Measurements from ENCODE around the gene SCO1.
A peak's percentile ranks its signal among the peaks of the same experiment; 100 is the strongest.
"Not testable (repeated sequence)": the region's sequence is repeated elsewhere in the genome, so short reads cannot be mapped to it uniquely, and the experiment has no call there.

Gene SCO1

DNA sequence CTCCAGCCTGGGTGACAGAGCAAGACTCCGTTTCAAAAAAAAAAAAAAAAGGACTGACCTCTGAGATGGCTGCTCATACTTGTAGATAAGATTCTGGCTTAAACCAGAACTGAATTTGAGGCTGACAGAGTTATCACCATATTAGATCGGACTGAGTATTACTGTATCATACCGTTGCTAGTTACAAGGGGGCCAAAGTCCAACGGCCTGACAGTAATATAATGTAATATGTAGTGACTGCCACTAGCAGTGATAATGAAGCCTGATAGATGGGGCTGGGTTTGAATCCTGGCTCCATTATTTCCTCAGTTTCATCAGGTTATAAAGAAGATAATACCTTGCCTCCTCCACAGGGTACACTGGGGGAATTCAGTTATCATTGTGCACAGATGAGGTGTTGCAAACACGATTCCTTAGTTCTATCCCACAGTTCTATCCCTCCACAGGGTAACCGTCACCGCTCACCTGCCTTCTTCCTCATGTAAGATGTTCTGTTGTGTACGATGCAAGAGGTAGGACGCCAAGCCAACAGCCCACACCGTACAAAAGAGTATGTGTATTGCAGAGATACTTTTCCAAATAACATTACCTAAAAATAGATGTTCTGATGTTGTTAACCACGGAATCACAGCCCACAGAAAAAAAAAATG, 27.3 kb upstream of the SCO1 start:
- DNase-seq = no peak

DNA sequence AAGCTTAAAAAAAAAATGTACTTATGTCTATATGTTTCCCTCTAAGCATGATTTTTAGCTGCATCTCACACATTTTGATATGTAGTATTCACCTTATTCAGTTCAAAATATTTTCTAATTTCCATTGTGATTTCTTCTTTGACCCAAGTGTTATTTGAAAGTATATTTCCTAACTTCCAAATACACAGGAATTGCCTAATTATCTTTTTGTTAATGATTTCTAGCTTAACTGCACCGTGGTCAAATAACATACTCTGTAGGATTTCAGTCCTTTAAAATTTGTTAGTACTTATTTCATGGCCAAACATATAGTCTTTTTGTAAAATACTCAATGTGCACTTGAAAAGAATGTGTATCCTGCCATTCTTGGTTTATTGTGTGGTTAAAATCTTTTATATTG, 21.2 kb upstream of the SCO1 start:
- DNase-seq = no peak

DNA sequence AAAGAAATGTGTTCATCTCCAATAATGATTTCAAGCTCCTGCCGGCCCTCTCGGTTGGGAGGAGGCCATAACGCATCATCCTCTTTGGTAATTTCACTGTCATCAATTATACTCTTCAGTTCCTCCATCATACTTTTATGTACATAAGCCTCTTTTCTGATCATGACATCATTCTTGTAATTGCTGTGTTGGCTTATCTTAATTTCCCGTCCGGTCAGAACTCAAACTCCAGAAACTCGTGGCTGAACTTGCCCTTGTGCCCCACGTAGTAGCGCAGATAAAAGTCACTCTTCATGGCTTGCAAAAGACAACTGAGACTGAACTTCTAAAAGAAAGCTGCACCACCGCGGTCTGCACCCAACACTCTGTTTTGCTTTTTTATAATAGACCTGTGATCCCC, 18.9 kb upstream of the SCO1 start:
- DNase-seq = no peak

DNA sequence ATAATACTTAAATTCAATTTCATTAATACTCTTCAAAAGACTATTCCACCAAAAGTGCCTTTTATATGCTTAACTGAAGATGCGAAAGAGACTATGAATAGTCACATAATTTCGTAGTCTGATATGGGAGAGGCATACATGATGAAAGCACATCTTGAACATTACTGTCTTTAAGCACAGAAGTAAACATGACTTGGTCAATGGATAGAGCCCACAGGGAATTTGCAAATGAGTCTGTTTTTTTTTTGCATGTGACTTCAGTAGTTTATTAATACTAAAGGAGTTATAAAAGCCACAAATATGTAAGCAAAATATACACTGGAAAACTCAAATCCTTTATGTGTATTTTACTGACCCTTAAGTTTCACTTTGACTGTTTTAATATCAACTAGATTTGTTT, 16.0 kb upstream of the SCO1 start:
- DNase-seq = no peak

DNA sequence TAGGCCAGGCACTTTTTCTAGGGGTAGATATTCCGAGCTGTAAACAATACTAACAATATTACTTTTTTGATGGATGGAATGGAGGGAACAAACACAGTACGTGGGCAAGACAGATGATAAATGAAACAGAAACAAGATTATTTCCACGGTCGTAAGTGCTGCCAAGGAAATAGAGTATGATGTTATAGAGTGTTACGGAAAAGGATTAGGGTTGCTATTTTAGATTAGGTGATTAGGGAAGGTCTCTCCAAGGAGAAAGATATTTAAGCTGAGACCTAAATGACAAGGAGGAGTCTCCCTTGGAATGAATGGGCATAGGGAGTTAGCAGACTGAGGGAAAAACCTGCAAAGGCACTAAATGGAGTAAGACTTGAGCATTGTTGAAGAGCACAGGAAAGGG, 8.4 kb upstream of the SCO1 start:
- DNase-seq = no peak

DNA sequence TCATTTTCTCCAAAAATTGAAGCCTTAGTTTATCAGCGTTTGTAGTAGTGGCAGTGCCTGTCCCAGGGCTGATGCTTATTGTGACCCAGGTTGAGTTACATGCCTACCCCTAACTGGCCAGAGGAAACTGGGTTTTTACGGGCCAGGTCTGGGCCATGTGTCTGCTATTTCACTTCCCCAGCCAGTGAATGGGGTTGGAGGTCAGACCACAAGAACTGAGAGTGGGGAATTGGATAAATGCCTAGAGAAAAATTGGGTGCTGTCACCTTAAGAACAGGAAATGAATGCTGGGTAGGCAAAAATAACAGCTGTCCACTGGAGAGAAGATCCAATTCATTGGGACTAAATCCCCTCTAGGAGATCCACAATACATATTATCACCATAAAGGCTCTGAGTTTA, 5.2 kb upstream of the SCO1 start:
- no peak for DNase-seq

DNA sequence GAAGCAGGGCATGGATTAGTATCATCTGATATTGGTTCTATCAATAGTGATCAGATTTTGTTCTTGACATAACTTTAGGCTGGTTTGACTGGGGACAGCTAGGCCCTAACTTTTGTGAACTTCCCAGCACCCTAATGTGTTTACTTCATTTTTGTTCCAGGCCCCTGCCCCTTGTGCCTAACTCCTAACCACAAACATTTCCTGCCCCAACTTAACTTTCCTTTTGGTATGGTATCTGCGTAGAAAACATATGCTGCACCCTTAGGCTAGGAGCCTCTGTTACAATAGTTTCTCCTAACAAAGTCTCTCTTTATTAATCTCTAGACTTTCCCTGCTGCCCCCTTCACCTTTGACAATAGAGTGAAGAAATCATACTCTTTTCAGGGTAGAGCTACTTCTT, 2.5 kb upstream of the SCO1 start:
- DNase-seq = no peak

DNA sequence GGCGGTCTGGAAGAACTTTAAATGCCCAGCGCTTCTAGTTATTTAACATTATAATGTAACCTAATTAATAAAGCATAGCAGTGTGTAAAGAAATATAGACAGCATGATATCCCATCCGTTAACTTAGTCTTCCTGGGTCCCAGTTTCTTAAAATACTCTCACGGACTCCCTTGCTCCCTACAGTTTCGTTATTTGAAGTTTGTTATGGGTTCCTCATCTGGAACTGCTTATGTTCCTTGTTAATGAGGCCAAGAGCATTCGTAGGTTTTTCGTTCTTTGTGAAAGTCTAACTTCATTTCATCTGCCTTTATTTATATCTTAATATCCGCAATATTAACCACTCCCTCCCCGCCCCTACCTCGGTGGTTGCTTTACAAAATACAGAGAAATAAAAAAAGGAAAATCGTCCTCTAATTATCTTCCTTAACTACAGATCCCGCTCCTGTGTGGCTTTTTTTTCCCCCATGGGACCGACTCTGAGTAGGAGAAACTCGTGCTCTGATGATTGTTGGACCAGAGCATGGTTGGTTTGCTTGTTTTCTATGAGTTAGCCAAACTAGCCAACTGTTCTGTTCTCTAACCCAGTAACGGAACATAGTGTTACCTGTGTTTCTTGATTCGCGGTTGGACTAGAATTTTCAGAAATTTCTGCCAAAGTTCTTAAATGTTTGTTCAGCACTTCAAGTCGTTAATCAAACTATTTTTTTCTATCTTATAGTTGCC, 924 bp upstream of the SCO1 start:
- DNase-seq = no peak

DNA sequence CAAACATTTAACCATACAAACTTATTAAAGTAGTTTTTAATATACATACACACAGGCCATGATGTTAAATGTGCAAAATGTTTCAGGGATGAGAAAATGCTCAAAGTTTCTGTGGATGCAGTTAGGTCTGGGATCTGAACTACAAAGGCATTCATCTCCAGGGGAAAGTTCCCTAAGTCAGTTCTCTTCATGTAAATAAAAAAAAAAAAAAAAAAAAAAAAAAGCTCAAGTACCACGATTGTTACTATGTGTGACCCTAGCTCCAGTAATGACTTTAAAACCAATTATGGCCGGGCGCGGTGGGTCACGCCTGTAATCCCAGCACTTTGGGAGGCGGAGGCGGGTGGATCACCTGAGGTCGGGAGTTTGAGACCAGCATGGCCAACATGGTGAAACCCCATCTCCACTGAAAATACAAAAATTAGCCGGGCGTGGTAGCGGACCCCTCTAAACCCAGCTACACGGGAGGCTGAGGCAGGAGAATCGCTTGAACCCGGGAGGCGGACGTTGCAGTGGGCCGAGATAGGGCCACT, 1.4 kb downstream of the SCO1 start:
- DNase-seq = not testable (repeated sequence)

DNA sequence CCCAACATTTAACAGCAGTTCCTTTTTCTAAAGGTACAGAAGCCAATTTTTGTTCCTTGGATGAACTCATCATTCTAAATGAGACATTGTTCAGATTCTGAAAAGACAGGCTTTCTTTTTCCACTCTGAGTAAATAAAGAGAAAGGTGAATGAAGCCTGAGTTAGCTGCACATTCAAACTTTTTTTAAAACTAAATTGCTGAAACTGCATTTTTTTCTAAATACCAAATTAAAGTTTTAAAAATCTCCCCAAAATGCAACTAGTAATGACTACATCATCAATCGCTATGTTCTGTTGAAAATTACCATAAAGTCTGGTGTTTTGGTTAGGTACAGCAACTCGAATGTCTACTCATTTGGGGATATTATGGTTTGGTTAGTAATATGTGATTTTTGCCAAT, 9.8 kb downstream of the SCO1 start:
- no peak for DNase-seq

DNA sequence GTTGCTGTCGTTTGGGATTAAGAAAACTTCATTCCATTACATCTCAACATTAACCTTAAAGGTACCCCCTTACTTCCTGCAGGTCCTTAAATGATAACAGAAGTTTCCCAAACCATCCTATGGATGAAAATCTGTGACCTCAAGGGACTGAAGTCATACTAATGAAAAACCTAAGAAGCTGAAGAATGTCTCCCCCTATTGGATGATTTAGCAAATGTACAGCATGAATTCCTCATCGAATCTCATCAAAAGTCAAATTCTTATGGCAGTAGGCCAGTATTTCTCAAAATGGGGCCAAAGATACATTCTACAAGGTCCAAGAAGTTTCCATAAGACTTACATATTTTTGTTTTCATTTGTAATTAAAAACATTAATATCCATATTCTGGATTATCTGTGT, 13.5 kb downstream of the SCO1 start:
- no peak for DNase-seq

DNA sequence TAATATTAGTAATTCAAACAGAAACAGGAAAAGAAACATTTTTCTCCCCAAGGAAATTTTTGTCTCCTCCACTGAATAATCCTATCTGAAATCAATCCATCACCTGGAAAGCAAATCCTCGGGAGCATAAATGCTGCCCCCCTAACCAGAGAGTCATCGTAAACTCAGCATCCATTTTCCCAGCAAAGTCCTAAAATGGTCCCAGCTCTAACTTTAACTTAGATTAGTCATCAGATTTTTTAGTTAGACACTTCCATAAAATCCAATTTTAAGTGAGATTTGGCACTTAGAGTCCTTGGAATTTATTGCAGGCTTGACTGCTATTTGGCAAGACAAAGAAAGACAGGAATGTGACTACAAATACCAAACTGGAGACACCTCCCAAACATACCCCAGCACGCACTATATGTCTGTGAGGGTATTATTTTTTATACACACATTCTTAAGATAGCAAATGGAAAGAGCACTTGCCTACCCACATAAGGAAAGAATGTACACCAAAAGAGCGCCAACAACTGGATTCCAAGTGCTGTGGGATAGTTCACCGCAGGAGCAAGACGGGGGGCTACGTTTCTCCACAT, 15.4 kb downstream of the SCO1 start:
- DNase-seq = no peak

DNA sequence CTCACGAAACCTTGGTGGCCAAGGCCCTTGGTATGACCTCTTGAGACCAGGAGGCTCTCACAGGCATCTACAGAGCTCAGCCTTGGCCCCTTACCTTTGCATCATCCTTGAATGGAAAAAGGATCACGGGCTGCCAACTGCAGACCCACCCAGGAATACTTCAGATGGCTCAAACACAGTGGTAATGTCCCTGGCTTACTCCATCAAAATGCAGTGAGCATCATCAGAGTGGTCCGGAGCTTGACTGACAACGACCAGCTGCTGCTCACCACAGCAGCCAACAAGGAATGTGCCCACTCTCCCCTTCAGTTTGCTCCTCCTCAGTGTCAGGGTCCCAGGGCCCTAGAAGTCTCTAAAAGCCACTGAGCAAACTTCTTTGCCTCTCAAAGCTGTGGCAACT, 22.6 kb downstream of the SCO1 start:
- DNase-seq = no peak

DNA sequence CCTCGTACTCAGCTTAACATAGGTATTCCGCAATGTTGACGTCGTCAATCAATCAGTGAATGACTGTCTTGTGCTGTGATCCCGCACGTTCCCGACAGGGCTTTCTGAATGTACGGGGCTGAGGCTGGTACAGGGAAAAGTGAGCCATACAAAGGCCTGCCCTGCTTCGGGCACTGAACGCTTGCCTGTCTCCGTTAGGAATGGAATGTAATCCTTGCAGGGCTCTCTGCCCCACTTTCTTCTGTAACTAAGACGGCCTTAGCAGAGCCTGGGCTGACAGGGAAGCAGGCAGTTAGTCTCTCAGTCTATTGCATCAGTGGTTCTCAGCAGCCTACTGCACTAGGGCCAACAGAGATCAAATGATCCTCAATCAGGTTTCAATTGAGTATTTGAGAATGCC, 24.0 kb downstream of the SCO1 start:
- DNase-seq = no peak

DNA sequence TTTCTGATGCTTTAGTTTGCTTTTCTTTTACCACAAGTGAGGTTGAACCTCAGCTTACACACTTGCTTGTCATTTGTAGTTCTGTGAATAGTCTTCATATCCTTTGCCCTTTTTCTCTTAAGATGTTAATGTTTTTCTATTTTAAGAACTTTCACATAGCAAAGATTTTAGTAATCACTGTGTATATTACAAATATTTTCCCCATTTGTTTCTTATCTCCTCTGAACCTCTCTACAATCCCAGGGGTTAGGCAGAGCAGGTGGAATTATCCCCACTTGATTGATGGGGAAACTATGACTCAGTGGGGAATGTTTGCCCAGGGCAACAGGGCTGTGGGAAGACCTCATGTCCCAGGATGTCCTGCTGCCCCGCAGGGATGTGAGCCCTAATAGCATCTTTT, 28.6 kb downstream of the SCO1 start:
- DNase-seq = no peak

DNA sequence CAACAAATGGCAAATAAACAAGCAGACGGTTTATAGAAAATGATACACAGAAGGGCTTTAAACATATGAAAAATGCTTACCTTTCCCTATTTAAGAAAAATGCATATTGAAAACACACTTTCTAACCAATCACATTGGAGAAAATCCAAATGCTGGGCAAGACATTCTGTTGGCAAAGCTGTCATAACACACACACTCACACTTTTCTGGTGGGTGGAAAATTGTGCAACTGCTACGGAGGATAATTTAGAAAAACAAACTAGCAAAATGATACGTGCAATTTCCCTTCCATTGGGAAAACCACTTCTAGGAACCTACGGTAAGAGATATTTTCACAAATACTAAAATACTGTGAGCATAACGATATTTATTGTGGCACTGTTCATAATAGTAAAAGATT, 30.4 kb downstream of the SCO1 start:
- DNase-seq = no peak

DNA sequence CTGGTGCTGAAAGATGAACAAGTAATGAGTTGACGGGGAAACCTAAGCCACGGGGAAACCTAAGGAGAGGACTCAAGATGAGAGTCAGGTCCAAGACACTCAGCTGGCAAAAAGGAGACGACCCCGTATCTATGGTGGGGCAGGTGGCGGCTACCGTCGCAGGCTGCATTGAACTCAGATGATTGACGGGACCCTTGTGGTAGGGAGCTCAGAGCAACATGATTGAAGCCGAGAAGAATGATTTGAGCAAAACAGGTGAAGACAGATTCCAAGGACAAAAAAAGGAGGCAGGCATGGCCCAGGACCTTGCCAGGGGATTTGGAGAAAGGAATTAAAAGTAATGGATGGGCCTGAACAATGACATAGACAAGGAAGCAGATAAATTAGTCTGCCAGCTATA, 32.8 kb downstream of the SCO1 start:
- DNase-seq = no peak

DNA sequence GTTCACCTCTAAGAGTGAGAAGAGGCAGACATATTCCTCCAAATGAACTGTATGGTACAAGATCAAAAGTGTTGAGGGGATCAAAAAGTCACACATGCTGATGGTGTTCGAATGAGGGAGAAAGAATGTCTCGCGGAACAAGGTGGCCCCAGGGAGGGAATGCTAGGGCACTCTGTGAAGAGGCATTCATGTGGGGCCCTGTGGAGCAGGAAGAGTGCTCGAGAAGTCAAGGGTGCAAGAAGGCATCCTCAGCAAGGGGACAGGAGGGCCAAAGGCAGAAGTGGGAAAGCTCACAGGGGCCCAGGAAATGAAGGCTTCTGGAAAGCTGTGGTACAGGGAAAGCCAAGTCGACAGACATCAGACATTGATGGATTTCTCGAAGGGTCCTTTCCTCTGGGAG, 34.1 kb downstream of the SCO1 start:
- DNase-seq = no peak

DNA sequence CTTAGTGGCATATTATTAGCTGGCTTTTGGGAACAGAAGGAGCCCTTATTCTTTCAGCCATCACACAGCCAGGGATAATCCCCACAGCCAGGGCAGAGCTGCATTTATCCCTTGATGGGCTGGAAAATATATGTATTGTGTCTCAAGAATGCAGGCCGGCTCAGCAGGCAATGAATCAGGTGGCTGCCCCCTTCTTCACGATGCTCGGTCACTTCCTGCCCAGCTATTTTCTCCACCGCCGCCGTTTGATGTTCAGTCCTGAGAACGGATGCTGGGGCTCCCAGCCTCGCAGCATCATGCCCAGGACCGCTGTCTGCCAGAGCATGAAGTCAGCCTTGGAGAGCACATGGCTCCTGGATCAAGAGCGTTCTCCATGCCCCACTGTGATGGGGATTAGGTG, 35.9 kb downstream of the SCO1 start:
- no peak for DNase-seq

DNA sequence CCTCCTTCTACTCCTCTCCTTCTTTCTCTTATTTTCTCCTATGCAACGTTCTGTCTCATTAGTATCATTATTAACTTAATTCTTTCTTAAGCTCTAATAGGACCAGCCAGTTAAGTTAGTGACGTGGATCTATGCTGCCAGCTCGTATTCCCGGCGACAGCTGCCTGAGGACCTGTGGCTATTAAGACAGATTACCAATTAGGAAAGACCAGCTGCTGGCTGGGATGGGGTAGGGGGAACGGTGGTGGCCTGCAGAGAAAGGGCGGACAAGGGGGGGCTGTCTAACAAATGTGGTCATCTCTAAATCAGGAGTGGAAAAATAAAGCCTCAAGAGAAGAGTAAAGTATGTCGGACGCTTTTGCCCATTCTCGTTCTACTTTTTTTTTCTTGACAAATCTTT, 39.5 kb downstream of the SCO1 start:
- DNase-seq = no peak

DNA sequence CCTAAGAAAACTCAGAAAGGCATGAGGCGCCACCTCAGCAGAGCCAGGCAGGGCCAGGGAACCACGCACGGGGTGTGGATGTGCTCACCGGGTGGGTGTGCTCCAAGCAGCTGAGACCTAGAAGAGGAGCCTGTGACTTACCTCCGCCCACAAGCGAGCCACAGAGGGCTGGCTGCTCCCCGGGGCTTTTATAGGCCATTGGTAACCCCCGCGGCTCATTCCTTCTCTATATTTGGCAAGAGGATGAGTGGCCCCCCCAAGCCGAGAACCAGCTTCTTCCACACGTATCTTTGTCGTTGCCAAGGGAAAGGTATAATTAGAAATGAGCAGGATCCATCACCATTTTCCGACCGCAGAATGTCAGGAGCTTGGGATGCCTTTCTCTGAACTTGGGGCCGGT, 40.2 kb downstream of the SCO1 start, which contains the start of gene MYH3:
Gene MYH3 (minus strand): TSS at position 162 of the 400 bp plus-strand sequence. CDS start 2,245 bp downstream, outside the sequence.
- DNase-seq = no peak

DNA sequence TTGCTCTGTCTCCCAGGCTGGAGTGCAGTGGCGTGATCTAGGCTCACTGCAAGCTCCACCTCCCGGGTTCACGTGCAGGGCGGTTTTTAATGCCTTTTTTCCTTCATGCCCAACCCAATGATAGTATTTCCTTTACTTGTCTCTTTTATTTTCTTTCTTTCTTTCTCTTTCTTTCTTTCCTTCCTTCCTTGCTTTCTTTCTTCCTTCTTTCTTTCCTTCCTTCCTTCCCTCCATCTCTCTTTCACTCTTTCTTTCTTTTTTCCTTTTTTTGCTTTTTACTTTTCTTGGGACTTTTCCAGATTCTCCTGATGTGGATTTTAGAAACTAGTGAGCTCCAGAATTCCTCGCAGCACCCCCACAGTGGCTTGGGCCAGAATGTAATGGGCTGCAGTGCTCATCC, 43.3 kb downstream of the SCO1 start:
- no peak for DNase-seq

DNA sequence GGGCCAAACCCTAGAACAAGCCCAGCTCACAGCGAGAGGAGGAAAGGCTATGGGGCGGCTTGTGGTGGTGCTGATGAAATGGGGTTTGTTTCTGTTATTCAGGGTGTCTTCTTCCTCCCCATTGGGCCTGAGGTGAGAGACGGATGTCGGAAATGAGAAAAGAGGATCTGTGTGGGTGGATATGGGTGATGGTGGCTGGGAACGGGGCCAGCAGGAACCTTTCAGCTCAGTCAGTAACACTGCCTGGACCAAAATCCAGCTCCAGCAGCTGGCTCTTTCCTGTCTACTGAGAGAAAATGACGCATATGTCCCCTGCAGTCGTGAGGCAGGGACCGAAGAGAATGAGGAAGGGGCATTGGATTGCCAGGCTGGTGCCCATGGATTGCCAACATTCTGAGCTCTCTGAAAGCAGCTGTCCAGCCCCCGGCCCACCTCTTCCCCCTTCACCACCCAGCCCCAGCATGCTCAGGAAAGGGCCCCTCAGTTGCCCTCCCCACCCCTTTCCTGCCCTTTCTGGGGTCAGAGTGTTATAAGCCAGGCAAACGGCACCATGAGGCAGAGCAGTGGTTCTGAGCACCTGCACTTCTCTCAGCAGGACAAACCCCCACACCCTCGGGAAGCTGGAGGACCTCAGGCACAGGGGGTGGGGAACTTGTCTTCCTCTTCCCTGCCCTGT, 44.2 kb downstream of the SCO1 start:
- DNase-seq = peak; percentile 25

DNA sequence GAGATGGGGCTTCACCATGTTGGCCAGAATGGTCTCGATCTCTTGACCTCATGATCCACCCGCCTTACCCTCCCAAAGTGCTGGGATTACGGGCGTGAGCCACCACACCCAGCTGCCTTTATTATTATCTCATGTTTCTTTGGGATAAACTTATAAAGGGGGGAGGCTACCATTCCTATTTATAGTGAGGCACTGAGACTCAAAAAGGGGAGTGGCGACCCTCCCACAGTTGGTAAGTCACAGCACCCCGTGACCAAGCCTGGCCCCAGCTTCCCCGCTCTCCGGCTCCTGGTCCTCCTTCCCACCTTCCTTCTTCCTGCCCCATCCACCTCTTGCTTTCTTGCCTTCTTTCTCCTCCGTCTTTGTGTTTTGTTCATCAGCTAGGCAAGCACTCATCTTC, 45.4 kb downstream of the SCO1 start:
- DNase-seq = no peak
